ENCODE measurements around the gene KDM8. TPM values are rescaled to one million over a fixed set of nuclear protein-coding genes. Genes with fewer than 3 reads are reported as not detected.

KDM8 gene
- total RNA-seq, 1 experiment from 2014 or later = 5.3 TPM

GRCh38 chr16:27240948-27241531 lies 37.7 kb downstream of the KDM8 start (continued):
- TF ChIP-seq ZBTB33 (IDR thresholded peaks at IDR 0.05; ENCODE audit: extremely low read depth, insufficient replicate concordance, low read length) = no peak
- TF ChIP-seq SIN3A (IDR thresholded peaks at IDR 0.05; ENCODE audit: low read depth) = no peak
- no peak for TF ChIP-seq REST (IDR thresholded peaks at IDR 0.05; ENCODE audit: low read depth)
- TF ChIP-seq POLR2A (IDR thresholded peaks at IDR 0.05; ENCODE audit: borderline replicate concordance, extremely low read depth, insufficient read depth, insufficient read length) = no peak
- TF ChIP-seq POLR2AphosphoS5 (IDR thresholded peaks at IDR 0.05; ENCODE audit: low read depth, low read length) = no peak
- no peak for TF ChIP-seq ELF1 (IDR thresholded peaks at IDR 0.05; ENCODE audit: borderline replicate concordance, low read depth)
- TF ChIP-seq EGR1 (IDR thresholded peaks at IDR 0.05; ENCODE audit: low read depth) = no peak

GRCh38 chr16:27241658-27242057 lies 38.3 kb downstream of the KDM8 start:
- Histone ChIP-seq H3K4me3 (replicated peaks in 1 of 2; ENCODE audit: low read depth in 1 of 2, low read length in 2 of 2) (no peak overlapping the region), H3K9me2 (ENCODE audit: insufficient read depth) (no peaks in the 10 kb centered on the region), H3K27ac (ENCODE audit: low read depth, low read length) (no peak overlapping the region), H3K9ac (ENCODE audit: low read length) (no peak overlapping the region), H3K27me3 (ENCODE audit: insufficient read depth, low read length) (no peaks in the 10 kb centered on the region), H3K9me3 (ENCODE audit: control insufficient read depth in 1 of 2, insufficient read depth in 1 of 2, low read depth in 1 of 2, low read length in 2 of 2) (no peaks in the 10 kb centered on the region), H3K4me1 (ENCODE audit: control insufficient read depth in 1 of 2, insufficient read depth in 2 of 2, low read length in 2 of 2) (peaks cover 3 to 38% of the 10 kb centered on the region in 2 experiments; a peak in 3 of 4 replicates), H3K79me2 (ENCODE audit: insufficient read depth, low read length) (peaks cover 3% of the 10 kb centered on the region; the same call in 1 of the 2 replicates), H4K20me1 (ENCODE audit: insufficient read depth) (no peaks in the 10 kb centered on the region), H3K36me3 (ENCODE audit: control insufficient read depth in 1 of 2, insufficient read depth in 2 of 2, low read length in 2 of 2) (no peaks in the 10 kb centered on the region; a peak in 1 of 4 replicates), H2AFZ (ENCODE audit: low read depth, low read length, poor library complexity, severe bottlenecking) (no peak overlapping the region), H3K4me2 (ENCODE audit: low read length) (no peak overlapping the region)
- ChIA-PET POLR2A (no interaction called here), CTCF (no interaction called here), RAD21 (ENCODE audit: low non-redundant PET in 1 of 2, low total read pairs in 2 of 2, uncharacterized antibody in 2 of 2, unreplicated experiment in 2 of 2) (interaction anchor here in 1 of 2 experiments (0.5 kb wide), 1 partner anchor 120 kb away, joined by 4 read pairs; no protein-coding TSS in a partner anchor)
- DNase-seq (ENCODE audit: low read depth, low spot score) (no peak), ATAC-seq (no peak)
- intact Hi-C loops (cut with micrococcal nuclease) = no loop called here
- TF ChIP-seq MAX (IDR thresholded peaks at IDR 0.05) = no peak
- TF ChIP-seq SP1 (IDR thresholded peaks at IDR 0.05; ENCODE audit: low read depth) = no peak
- no peak for TF ChIP-seq POLR2AphosphoS5 (IDR thresholded peaks at IDR 0.05; ENCODE audit: low read depth, low read length)
- no peak for TF ChIP-seq ELF1 (IDR thresholded peaks at IDR 0.05; ENCODE audit: borderline replicate concordance, low read depth)
- no peak for TF ChIP-seq POLR2A (IDR thresholded peaks at IDR 0.05; ENCODE audit: borderline replicate concordance, extremely low read depth, insufficient read depth, insufficient read length)
- no TSS peak for BruUV-seq (replicated peaks)

Data from HCT116 (cell line).